ENCODE data around the gene C1orf174. TPM values are rescaled to one million over a fixed set of nuclear protein-coding genes. Genes with fewer than 3 reads are reported as not detected.
A peak's percentile ranks its signal among the peaks of the same experiment; 100 is the strongest.

C1orf174 gene
- total RNA-seq, 1 donor from 2014 or later: 25.7 TPM

DNA sequence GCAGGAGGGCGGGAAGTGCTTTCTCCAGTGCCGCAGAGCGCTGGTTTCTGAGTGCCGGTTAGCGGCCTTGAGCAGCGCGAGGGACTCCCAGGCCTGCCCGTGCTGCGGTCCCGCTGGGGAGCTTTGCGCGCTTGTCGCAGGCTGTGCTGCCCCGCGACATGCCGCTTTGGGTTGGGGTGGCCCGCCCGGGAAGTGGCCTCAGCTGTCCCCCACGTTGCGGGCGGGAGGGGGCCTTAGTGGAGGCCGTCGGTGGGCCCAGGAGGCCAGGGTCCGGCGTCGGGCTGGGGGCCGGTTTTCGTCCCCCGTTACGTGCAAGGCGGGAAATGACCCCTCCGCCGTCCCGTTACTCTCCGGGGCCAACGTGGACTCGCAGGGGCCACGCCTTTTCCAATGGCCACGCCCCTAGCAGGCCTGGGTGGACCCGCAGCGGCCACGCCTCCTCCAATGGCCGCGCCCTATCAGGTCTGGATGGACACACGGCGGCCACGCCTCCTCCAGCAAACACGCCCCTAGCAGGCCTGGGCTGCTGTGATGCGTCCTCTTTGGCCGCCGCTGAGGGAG, 977 bp upstream of the C1orf174 start:
- Mint-ChIP-seq H3K9me3 (ENCODE audit: low read depth) (peaks cover 14% of the 10 kb centered on the region), H3K36me3 (ENCODE audit: low read depth) (no peaks in the 10 kb centered on the region), H3K27ac (ENCODE audit: unreplicated experiment) (peak overlapping the region; percentile 96), H3K4me1 (ENCODE audit: low read depth) (peaks cover 40% of the 10 kb centered on the region), H3K27me3 (ENCODE audit: low read depth) (no peaks in the 10 kb centered on the region), H3K4me3 (ENCODE audit: unreplicated experiment) (peak overlapping the region; percentile 86)
- peak; percentile 99 for DNase-seq (ENCODE audit: low spot score)
- TF ChIP-seq, protein P1, sequence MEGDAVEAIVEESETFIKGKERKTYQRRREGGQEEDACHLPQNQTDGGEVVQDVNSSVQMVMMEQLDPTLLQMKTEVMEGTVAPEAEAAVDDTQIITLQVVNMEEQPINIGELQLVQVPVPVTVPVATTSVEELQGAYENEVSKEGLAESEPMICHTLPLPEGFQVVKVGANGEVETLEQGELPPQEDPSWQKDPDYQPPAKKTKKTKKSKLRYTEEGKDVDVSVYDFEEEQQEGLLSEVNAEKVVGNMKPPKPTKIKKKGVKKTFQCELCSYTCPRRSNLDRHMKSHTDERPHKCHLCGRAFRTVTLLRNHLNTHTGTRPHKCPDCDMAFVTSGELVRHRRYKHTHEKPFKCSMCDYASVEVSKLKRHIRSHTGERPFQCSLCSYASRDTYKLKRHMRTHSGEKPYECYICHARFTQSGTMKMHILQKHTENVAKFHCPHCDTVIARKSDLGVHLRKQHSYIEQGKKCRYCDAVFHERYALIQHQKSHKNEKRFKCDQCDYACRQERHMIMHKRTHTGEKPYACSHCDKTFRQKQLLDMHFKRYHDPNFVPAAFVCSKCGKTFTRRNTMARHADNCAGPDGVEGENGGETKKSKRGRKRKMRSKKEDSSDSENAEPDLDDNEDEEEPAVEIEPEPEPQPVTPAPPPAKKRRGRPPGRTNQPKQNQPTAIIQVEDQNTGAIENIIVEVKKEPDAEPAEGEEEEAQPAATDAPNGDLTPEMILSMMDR (IDR thresholded peaks at IDR 0.05): no peak

- H3K4me1 Mint-ChIP-seq (ENCODE audit: low read depth): peaks cover 52% of the 10 kb centered on the region
- TF ChIP-seq, protein P1 (IDR thresholded peaks at IDR 0.05): peak; percentile 38
- H3K27ac Mint-ChIP-seq (ENCODE audit: unreplicated experiment): peak overlapping the region; percentile 96
- no peaks in the 10 kb centered on the region for H3K27me3 Mint-ChIP-seq (ENCODE audit: low read depth)
- H3K36me3 Mint-ChIP-seq (ENCODE audit: low read depth): no peaks in the 10 kb centered on the region
- DNase-seq (ENCODE audit: low spot score): no peak
- H3K4me3 Mint-ChIP-seq (ENCODE audit: unreplicated experiment): peak overlapping the region; percentile 86
- peaks cover 14% of the 10 kb centered on the region for H3K9me3 Mint-ChIP-seq (ENCODE audit: low read depth)
Measured at GRCh38 chr1:3899754-3900149, 320 bp downstream of the C1orf174 start.

- H3K9me3 Mint-ChIP-seq (ENCODE audit: low read depth): peaks cover 14% of the 10 kb centered on the region
- H3K36me3 Mint-ChIP-seq (ENCODE audit: low read depth): no peaks in the 10 kb centered on the region
- peak overlapping the region; percentile 86 for H3K4me3 Mint-ChIP-seq (ENCODE audit: unreplicated experiment)
- H3K27me3 Mint-ChIP-seq (ENCODE audit: low read depth): no peaks in the 10 kb centered on the region
- DNase-seq (ENCODE audit: low spot score): peak; percentile 46
- H3K4me1 Mint-ChIP-seq (ENCODE audit: low read depth): peaks cover 52% of the 10 kb centered on the region
- H3K27ac Mint-ChIP-seq (ENCODE audit: unreplicated experiment): peak overlapping the region; percentile 80
- TF ChIP-seq, protein P1 (IDR thresholded peaks at IDR 0.05): no peak
Measured at GRCh38 chr1:3898994-3899753, 898 bp downstream of the C1orf174 start.

DNA sequence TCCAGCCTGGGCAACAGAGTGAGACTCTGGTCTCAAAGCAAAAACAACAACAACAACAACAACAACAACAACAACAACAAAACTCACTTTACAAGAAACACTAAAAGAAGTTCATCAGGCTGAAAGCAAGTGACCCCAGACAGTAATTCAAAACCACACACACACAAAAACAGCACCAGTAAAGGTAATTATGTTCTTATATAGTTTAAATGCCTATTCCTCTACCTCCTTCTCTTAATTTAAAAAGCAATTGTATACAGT, 1.7 kb downstream of the C1orf174 start:
- DNase-seq (ENCODE audit: low spot score): no peak
- Mint-ChIP-seq H3K4me1 (ENCODE audit: low read depth) (peaks cover 53% of the 10 kb centered on the region), H3K27ac (ENCODE audit: unreplicated experiment) (no peak overlapping the region), H3K9me3 (ENCODE audit: low read depth) (peaks cover 14% of the 10 kb centered on the region), H3K36me3 (ENCODE audit: low read depth) (no peaks in the 10 kb centered on the region), H3K27me3 (ENCODE audit: low read depth) (no peaks in the 10 kb centered on the region), H3K4me3 (ENCODE audit: unreplicated experiment) (no peak overlapping the region)
- TF ChIP-seq, protein P1 (IDR thresholded peaks at IDR 0.05): no peak

- DNase-seq (ENCODE audit: low spot score): peak; percentile 40
- TF ChIP-seq, protein P1 (IDR thresholded peaks at IDR 0.05): no peak
- H3K27me3 Mint-ChIP-seq (ENCODE audit: low read depth): no peaks in the 10 kb centered on the region
- H3K9me3 Mint-ChIP-seq (ENCODE audit: low read depth): peaks cover 14% of the 10 kb centered on the region
- H3K4me1 Mint-ChIP-seq (ENCODE audit: low read depth): peaks cover 52% of the 10 kb centered on the region
- peak overlapping the region; percentile 20 for H3K27ac Mint-ChIP-seq (ENCODE audit: unreplicated experiment)
- H3K36me3 Mint-ChIP-seq (ENCODE audit: low read depth): peaks cover 4% of the 10 kb centered on the region
- H3K4me3 Mint-ChIP-seq (ENCODE audit: unreplicated experiment): no peak overlapping the region
Measured at GRCh38 chr1:3896396-3897000, 3.6 kb downstream of the C1orf174 start.

Measured in chondrocyte (in vitro differentiated cells).